Trophoblast cell (in vitro differentiated cells and primary cell): ENCODE data around the gene MEF2D.
A peak's percentile ranks its signal among the peaks of the same experiment; 100 is the strongest.

Source experiments
- DNase-seq, 2 donors: peaks; one replicate each; pipeline ENCODE4 v3.0.0-alpha.2; 2016
- H2AFZ ChIP-seq: 2 replicates; pipeline ENCODE4 v1.6.1; 2013; ENCODE audit warnings: low read length, moderate library complexity, mild to moderate bottlenecking; ENCODE audit not compliant: insufficient read depth, poor library complexity
- H2AK5ac ChIP-seq: 2 replicates; pipeline ENCODE4 v1.6.1; 2013; ENCODE audit warnings: mild to moderate bottlenecking, low read length
- H2BK120ac ChIP-seq: 2 replicates; pipeline ENCODE4 v1.6.1; 2013; ENCODE audit warnings: low read length, mild to moderate bottlenecking, moderate library complexity; ENCODE audit not compliant: insufficient read depth, poor library complexity
- H2BK12ac ChIP-seq: 2 replicates; pipeline ENCODE4 v1.6.1; 2013; ENCODE audit warnings: mild to moderate bottlenecking, low read length, moderate library complexity
- H2BK5ac ChIP-seq: 2 replicates; pipeline ENCODE4 v1.6.1; 2013; ENCODE audit warnings: low read length, low read depth, moderate library complexity, mild to moderate bottlenecking; ENCODE audit not compliant: poor library complexity
- H3K14ac ChIP-seq: 2 replicates; pipeline ENCODE4 v1.6.1; 2013; ENCODE audit warnings: mild to moderate bottlenecking, low read length
- H3K18ac ChIP-seq: 2 replicates; pipeline ENCODE4 v1.6.1; 2013; ENCODE audit warnings: mild to moderate bottlenecking, low read length
- H3K23ac ChIP-seq: 2 replicates; pipeline ENCODE4 v1.6.1; 2013; ENCODE audit warnings: low read length
- H3K27ac ChIP-seq: 2 replicates; pipeline ENCODE4 v1.5.1; 2013; ENCODE audit warnings: low read depth, mild to moderate bottlenecking, inconsistent platforms, low read length, moderate library complexity
- H3K27me3 ChIP-seq: 2 replicates; pipeline ENCODE4 v1.6.1; 2013; ENCODE audit warnings: inconsistent platforms, mild to moderate bottlenecking, low read length, moderate library complexity; ENCODE audit not compliant: insufficient read depth
- H3K36me3 ChIP-seq, 2 experiments: 1 replicate in 1 of 2; 2 replicates in 1 of 2; pipeline ENCODE4 v1.6.1; 2013; ENCODE audit warnings: low read length in 2 of 2, mild to moderate bottlenecking in 2 of 2, moderate library complexity in 1 of 2; ENCODE audit not compliant: insufficient read depth in 2 of 2, control insufficient read depth in 1 of 2
- H3K4ac ChIP-seq: 2 replicates; pipeline ENCODE4 v1.6.1; 2013; ENCODE audit warnings: low read depth, mild to moderate bottlenecking, low read length, moderate library complexity
- H3K4me1 ChIP-seq, 2 experiments: 1 replicate in 1 of 2; 2 replicates in 1 of 2; pipeline ENCODE4 v1.6.1; 2013; ENCODE audit warnings: low read length in 2 of 2, mild to moderate bottlenecking in 2 of 2, moderate library complexity in 1 of 2; ENCODE audit not compliant: insufficient read depth in 2 of 2, control insufficient read depth in 1 of 2
- H3K4me2 ChIP-seq: 2 replicates; pipeline ENCODE4 v1.6.1; 2013; ENCODE audit warnings: inconsistent platforms, mild to moderate bottlenecking, low read length, moderate library complexity
- H3K4me3 ChIP-seq: 2 replicates; pipeline ENCODE4 v1.5.1; 2013; ENCODE audit warnings: mild to moderate bottlenecking, low read depth, low read length, inconsistent platforms
- H3K79me1 ChIP-seq: one replicate; pipeline ENCODE4 v1.6.1; 2013; ENCODE audit warnings: low read length
- H3K79me2 ChIP-seq: 2 replicates; pipeline ENCODE4 v1.6.1; 2013; ENCODE audit warnings: low read length, mild to moderate bottlenecking; ENCODE audit not compliant: control insufficient read depth, insufficient read depth, poor library complexity
- H3K9ac ChIP-seq: 2 replicates; pipeline ENCODE4 v1.6.1; 2013; ENCODE audit warnings: mild to moderate bottlenecking, low read length
- H3K9me3 ChIP-seq: 2 replicates; pipeline ENCODE4 v1.6.1; 2013; ENCODE audit warnings: low read depth, mild to moderate bottlenecking, control low read depth, inconsistent platforms, low read length; ENCODE audit not compliant: insufficient read depth
- H4K12ac ChIP-seq: 2 replicates; pipeline ENCODE4 v1.6.1; 2013; ENCODE audit warnings: low read depth, mild to moderate bottlenecking, low read length, moderate library complexity
- H4K8ac ChIP-seq: 2 replicates; pipeline ENCODE4 v1.6.1; 2013; ENCODE audit warnings: low read depth, mild to moderate bottlenecking, low read length, moderate library complexity
- H4K91ac ChIP-seq: one replicate; pipeline ENCODE4 v1.6.1; 2013; ENCODE audit warnings: low read depth, mild to moderate bottlenecking, low read length, moderate library complexity
- WGBS: extraction: QIAGEN DNeasy Blood & Tissue Kit; methylation state at CpG from one replicate; pipeline ENCODE4 v1.1.7; 2013; ENCODE audit warnings: missing lambda C conversion rate; ENCODE audit not compliant: insufficient read length, insufficient coverage; ENCODE audit errors: extremely low coverage; 5-methylcytosine and 5-hydroxymethylcytosine counted together

MEF2D gene

DNA sequence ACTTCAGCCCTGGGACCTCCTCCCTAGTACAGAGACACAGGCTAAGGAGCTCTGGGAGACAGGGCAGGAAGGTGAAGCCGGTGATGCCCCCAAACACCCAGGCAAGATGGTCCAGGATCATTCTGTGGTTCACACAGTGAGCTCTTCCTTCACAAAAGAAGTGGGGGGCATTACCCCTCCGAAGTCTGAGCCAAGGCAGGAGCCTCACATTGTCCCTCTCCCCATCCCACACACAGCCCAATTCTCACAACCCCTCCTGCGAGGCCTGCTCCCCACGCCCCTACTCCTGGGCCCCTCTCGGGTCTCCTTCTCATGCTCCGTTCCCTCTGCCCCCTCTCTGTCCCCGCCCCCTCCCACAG, 10.7 kb downstream of the MEF2D start:
- Histone ChIP-seq H2BK120ac (no peak overlapping the region), H3K9ac (no peak overlapping the region), H2AFZ (no peak overlapping the region), H3K9me3 (no peaks in the 10 kb centered on the region), H3K14ac (no peak overlapping the region), H4K12ac (no peak overlapping the region), H3K4me1 (peaks cover 33 to 35% of the 10 kb centered on the region in 2 experiments), H2AK5ac (no peak overlapping the region), H3K4ac (no peak overlapping the region), H3K79me2 (no peaks in the 10 kb centered on the region), H4K91ac (no peak overlapping the region), H3K23ac (no peak overlapping the region), H3K27ac (no peak overlapping the region), H2BK5ac (no peak overlapping the region), H3K4me2 (peak overlapping the region; percentile 26), H3K79me1 (no peaks in the 10 kb centered on the region), H3K27me3 (no peaks in the 10 kb centered on the region), H3K18ac (peak overlapping the region; percentile 14), H4K8ac (no peak overlapping the region), H3K36me3 (peaks cover 0 to 4% of the 10 kb centered on the region in 2 experiments), H2BK12ac (no peak overlapping the region), H3K4me3 (no peak overlapping the region)
- no peak for DNase-seq
- WGBS, result no CpG with 5 or more reads among the region's 7 CpGs

DNA sequence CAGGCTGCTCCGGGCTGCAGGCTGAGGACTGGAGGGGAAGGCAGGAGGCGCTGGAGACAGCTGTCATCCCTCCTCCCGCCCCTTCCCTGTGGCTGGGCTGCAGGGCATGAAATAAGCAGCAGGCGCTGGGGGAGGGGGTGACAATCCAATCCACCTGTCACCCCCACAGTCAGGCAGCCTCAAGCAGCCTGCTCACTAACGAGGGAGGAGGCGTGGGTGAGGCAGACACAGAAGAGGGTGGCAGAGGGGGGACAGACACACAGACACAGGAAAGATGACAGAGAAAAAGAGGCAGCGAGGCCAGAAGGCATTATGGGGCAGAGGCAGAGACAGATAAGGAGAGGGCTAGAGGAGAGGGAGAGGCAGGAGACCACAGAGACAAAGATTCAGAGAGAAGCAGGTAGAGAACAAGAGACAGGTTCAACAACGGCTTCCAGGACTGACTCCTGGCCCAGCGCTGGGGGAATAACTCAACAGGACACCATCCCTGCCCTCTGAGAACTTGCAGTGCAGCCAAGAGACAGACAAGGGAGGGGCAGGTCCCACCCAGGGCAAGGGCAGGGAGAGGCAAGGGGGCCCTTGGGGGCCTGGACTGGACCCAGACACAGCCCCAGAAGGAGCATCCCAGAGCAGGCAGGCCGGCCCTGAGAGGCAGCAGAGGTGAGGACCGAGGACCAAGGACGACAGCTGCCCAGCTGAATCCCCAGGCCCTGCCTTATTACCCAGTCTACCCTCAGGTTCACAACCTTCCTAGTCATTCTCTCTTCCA, 11.2 kb downstream of the MEF2D start:
- Histone ChIP-seq H3K14ac (no peak overlapping the region), H2BK120ac (no peak overlapping the region), H3K27me3 (no peaks in the 10 kb centered on the region), H4K12ac (no peak overlapping the region), H4K91ac (no peak overlapping the region), H3K79me1 (no peaks in the 10 kb centered on the region), H2AK5ac (no peak overlapping the region), H3K18ac (peak overlapping the region; percentile 14), H3K4me2 (no peak overlapping the region), H2AFZ (no peak overlapping the region), H4K8ac (no peak overlapping the region), H3K79me2 (no peaks in the 10 kb centered on the region), H3K4ac (no peak overlapping the region), H2BK12ac (no peak overlapping the region), H3K9ac (no peak overlapping the region), H3K36me3 (no peaks in the 10 kb centered on the region), H3K4me3 (no peak overlapping the region), H3K9me3 (no peaks in the 10 kb centered on the region), H3K27ac (no peak overlapping the region), H2BK5ac (no peak overlapping the region), H3K23ac (no peak overlapping the region), H3K4me1 (peaks cover 33 to 35% of the 10 kb centered on the region in 2 experiments)
- WGBS, result no CpG with 5 or more reads among the region's 12 CpGs
- DNase-seq, result no peak

DNA sequence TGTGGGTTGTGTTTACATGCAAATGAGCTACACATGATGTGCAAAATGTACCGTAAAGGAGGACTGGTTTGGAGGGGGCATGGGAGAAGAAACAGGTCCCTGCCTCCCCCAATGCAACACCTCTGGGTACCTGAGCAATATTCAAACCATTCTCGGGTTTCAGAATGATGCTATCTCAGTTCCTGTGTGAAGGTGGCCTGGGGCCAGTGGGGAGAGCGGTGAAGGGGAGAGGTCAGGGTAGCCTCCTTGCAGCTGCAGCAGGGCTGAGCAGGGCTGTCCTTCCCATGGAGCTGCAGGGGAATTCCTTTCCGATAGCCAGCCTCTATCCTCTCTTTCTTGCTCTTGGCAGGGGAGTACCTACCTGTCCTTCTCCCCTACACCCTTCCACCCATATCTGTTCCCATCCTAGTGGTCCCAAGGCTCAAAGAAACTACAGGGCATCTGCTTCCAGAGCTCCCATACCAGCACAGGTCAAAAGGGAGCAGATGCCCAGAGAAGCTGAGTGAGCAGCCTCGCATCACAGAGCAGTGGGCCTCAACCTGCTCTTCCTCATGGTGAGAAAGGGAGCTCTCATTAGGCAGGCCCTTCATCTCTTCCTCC, 11.9 kb downstream of the MEF2D start:
- H3K79me1 ChIP-seq, result no peaks in the 10 kb centered on the region
- H2BK5ac ChIP-seq, result no peak overlapping the region
- H2BK120ac ChIP-seq, result no peak overlapping the region
- H3K36me3 ChIP-seq, result no peaks in the 10 kb centered on the region
- H3K27me3 ChIP-seq, result no peaks in the 10 kb centered on the region
- H3K4me2 ChIP-seq, result no peak overlapping the region
- no peak overlapping the region for H2AFZ ChIP-seq
- H4K8ac ChIP-seq, result no peak overlapping the region
- H3K4ac ChIP-seq, result no peak overlapping the region
- H4K12ac ChIP-seq, result no peak overlapping the region
- peaks cover 33 to 35% of the 10 kb centered on the region in 2 experiments for H3K4me1 ChIP-seq
- no peak overlapping the region for H3K18ac ChIP-seq
- no peaks in the 10 kb centered on the region for H3K79me2 ChIP-seq
- no peak overlapping the region for H3K4me3 ChIP-seq
- peak; percentile 42 to 47 for DNase-seq
- H3K14ac ChIP-seq, result no peak overlapping the region
- no peak overlapping the region for H2BK12ac ChIP-seq
- H4K91ac ChIP-seq, result no peak overlapping the region
- no peaks in the 10 kb centered on the region for H3K9me3 ChIP-seq
- H3K9ac ChIP-seq, result no peak overlapping the region
- no peak overlapping the region for H3K27ac ChIP-seq
- no CpG with 5 or more reads among the region's 5 CpGs for WGBS
- no peak overlapping the region for H2AK5ac ChIP-seq
- no peak overlapping the region for H3K23ac ChIP-seq

DNA sequence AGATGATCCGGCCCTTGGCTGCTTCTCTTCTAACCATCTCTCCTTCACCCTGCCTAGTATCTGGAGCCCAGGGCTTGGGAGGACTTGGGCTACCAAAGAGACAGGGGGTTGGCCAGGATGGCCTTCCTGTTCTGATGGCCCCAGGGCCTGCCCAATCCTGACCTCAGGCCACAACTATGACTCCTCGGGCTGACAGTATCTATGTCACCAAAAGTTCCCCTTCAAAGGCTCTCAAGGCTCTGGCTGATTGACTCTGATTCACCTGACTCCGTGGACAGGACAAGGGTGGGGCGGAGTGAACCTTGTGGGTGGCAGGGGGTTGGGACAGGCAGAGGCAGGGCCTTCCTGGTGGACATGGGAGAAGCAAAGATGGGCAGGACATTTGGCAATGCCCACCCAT, 12.7 kb downstream of the MEF2D start:
- Histone ChIP-seq H3K27me3 (no peaks in the 10 kb centered on the region), H4K91ac (no peak overlapping the region), H2AK5ac (no peak overlapping the region), H2AFZ (no peak overlapping the region), H3K4ac (no peak overlapping the region), H3K9ac (no peak overlapping the region), H3K18ac (no peak overlapping the region), H3K4me3 (no peak overlapping the region), H3K79me2 (no peaks in the 10 kb centered on the region), H2BK12ac (no peak overlapping the region), H3K36me3 (peaks cover 0 to 6% of the 10 kb centered on the region in 2 experiments), H3K79me1 (no peaks in the 10 kb centered on the region), H3K4me2 (no peak overlapping the region), H3K27ac (no peak overlapping the region), H3K14ac (no peak overlapping the region), H2BK5ac (no peak overlapping the region), H3K4me1 (peaks cover 33 to 35% of the 10 kb centered on the region in 2 experiments), H3K23ac (no peak overlapping the region), H4K8ac (no peak overlapping the region), H3K9me3 (no peaks in the 10 kb centered on the region), H2BK120ac (no peak overlapping the region), H4K12ac (no peak overlapping the region)
- DNase-seq, result peak in 1 of 2 donors; percentile 33
- WGBS, result no CpG with 5 or more reads among the region's 4 CpGs
